ENCODE data around the gene CEACAM21. TPM values are rescaled to one million over a fixed set of nuclear protein-coding genes. Genes with fewer than 3 reads are reported as not detected.

The CEACAM21 gene
- total RNA-seq, 1 experiment from 2014 or later, result not detected

- peaks cover 74% of the 10 kb centered on the region for H3K9me3 ChIP-seq (ENCODE audit: control insufficient read depth, low read depth, low read length)
- Mint-ChIP-seq H3K36me3 (ENCODE audit: insufficient read depth in 1 of 3, low read depth in 3 of 3) (peaks cover under 1 to 25% (median 9%) of the 10 kb centered on the region in 3 experiments; a peak in 4 of 7 replicates), H3K27ac (no peak overlapping the region), H3K4me3 (no peak overlapping the region), H3K4me1 (no peaks in the 10 kb centered on the region), H3K9me3 (peaks cover 82 to 96% of the 10 kb centered on the region in 2 experiments), H3K27me3 (ENCODE audit: low read depth) (no peaks in the 10 kb centered on the region; the same call in 1 of the 2 replicates)
- H3K18ac ChIP-seq (ENCODE audit: insufficient read length, low read depth, low read length), result no peak overlapping the region
- no peak overlapping the region for H2AFZ ChIP-seq (ENCODE audit: low read length)
- H3K79me2 ChIP-seq (ENCODE audit: insufficient read depth, low read length), result no peaks in the 10 kb centered on the region
- H3K79me1 ChIP-seq (ENCODE audit: insufficient read depth, low read depth, low read length, poor library complexity, severe bottlenecking), result no peaks in the 10 kb centered on the region
- H3K23ac ChIP-seq (ENCODE audit: insufficient read length, low read depth, low read length), result no peak overlapping the region
- no peak overlapping the region for H4K91ac ChIP-seq (ENCODE audit: insufficient read length, low read depth, low read length)
- no peak overlapping the region for H3K9ac ChIP-seq (ENCODE audit: extremely low read depth, insufficient read length, low read length)
- H3K23me2 ChIP-seq (ENCODE audit: insufficient read length, low read depth, low read length, poor library complexity, severe bottlenecking), result no peaks in the 10 kb centered on the region
- H2BK120ac ChIP-seq (ENCODE audit: low read depth, low read length, poor library complexity, severe bottlenecking), result no peak overlapping the region
- no peaks in the 10 kb centered on the region; the same call in 1 of the 2 replicates for H3K27me3 ChIP-seq (ENCODE audit: insufficient read depth, low read length)
- no peak overlapping the region for H3K56ac ChIP-seq (ENCODE audit: insufficient read length, low read depth, low read length)
- no peak overlapping the region for H3T11ph ChIP-seq (ENCODE audit: low read length)
- H3K27ac ChIP-seq (ENCODE audit: insufficient read length, low read depth, low read length), result no peak overlapping the region
- H2AK5ac ChIP-seq (ENCODE audit: insufficient read length, low read length), result no peak overlapping the region
- H3K4me2 ChIP-seq (ENCODE audit: insufficient read depth, insufficient read length, low read length), result no peak overlapping the region
- no peak overlapping the region for H2BK15ac ChIP-seq (ENCODE audit: low read depth, low read length)
- H3K4ac ChIP-seq (ENCODE audit: low read depth, low read length), result no peak overlapping the region
- DNase-seq, result no peak
- H3K14ac ChIP-seq (ENCODE audit: insufficient read depth, low read length), result no peak overlapping the region
- H4K20me1 ChIP-seq (ENCODE audit: control insufficient read depth, insufficient read depth, insufficient read length), result no peaks in the 10 kb centered on the region
- H2BK20ac ChIP-seq (ENCODE audit: low read depth, low read length, poor library complexity, severe bottlenecking), result no peak overlapping the region
- WGBS (ENCODE audit: extremely low coverage, insufficient read length, low lambda C conversion rate), result no CpG with 5 or more reads among the region's 4 CpGs
- H4K5ac ChIP-seq (ENCODE audit: insufficient read length, low read depth, low read length), result no peak overlapping the region
- no peaks in the 10 kb centered on the region for H3K4me1 ChIP-seq (ENCODE audit: insufficient read depth, low read length)
- H2BK12ac ChIP-seq (ENCODE audit: insufficient read length, low read depth, low read length), result no peak overlapping the region
- TF ChIP-seq, protein P1, sequence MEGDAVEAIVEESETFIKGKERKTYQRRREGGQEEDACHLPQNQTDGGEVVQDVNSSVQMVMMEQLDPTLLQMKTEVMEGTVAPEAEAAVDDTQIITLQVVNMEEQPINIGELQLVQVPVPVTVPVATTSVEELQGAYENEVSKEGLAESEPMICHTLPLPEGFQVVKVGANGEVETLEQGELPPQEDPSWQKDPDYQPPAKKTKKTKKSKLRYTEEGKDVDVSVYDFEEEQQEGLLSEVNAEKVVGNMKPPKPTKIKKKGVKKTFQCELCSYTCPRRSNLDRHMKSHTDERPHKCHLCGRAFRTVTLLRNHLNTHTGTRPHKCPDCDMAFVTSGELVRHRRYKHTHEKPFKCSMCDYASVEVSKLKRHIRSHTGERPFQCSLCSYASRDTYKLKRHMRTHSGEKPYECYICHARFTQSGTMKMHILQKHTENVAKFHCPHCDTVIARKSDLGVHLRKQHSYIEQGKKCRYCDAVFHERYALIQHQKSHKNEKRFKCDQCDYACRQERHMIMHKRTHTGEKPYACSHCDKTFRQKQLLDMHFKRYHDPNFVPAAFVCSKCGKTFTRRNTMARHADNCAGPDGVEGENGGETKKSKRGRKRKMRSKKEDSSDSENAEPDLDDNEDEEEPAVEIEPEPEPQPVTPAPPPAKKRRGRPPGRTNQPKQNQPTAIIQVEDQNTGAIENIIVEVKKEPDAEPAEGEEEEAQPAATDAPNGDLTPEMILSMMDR (conservative IDR thresholded peaks at IDR 0.05), result no peak
- no peak overlapping the region for H4K8ac ChIP-seq (replicated peaks; ENCODE audit: insufficient read length, low read depth, low read length)
- H2BK5ac ChIP-seq (ENCODE audit: insufficient read length, low read length), result no peak overlapping the region
Observed at GRCh38 chr19:41615207-41615606, 39.2 kb downstream of the CEACAM21 start.
